SK-N-SH treated with all-trans-retinoic acid at 6 μM for 48 hours (cell line): ENCODE results near the gene ST8SIA1.

Source experiments
- BACH2 ChIP-seq: fragments of 250-450 bp; sonication (Bioruptor Pico); IDR thresholded peaks from 2 replicates; pipeline ENCODE4 v1.9.0; 2021; ENCODE audit warnings: mild to moderate bottlenecking, borderline replicate concordance
- CSDC2 ChIP-seq: fragments of 250-450 bp; sonication (Bioruptor Pico); IDR thresholded peaks from 2 replicates; pipeline ENCODE4 v1.5.0; 2020; ENCODE audit warnings: mild to moderate bottlenecking, moderate library complexity
- GLIS3 ChIP-seq: fragments of 250-450 bp; sonication (Bioruptor Pico); IDR thresholded peaks from 2 replicates; pipeline ENCODE4 v1.5.0; 2020; ENCODE audit warnings: mild to moderate bottlenecking, moderate library complexity
- PPARA ChIP-seq: fragments of 250-450 bp; sonication (Bioruptor Pico); IDR thresholded peaks from 2 replicates; pipeline ENCODE4 v1.5.0; 2020; ENCODE audit warnings: mild to moderate bottlenecking, borderline replicate concordance
- SNAI2 ChIP-seq: fragments of 250-450 bp; sonication (Bioruptor Pico); IDR thresholded peaks from 2 replicates; pipeline ENCODE4 v1.5.0; 2020; ENCODE audit warnings: mild to moderate bottlenecking, moderate library complexity
- TOX ChIP-seq: fragments of 250-450 bp; sonication (Bioruptor Pico); IDR thresholded peaks from 2 replicates; pipeline ENCODE4 v1.8.0; 2021; ENCODE audit warnings: mild to moderate bottlenecking, moderate library complexity, borderline replicate concordance
- ZC3H10 ChIP-seq: fragments of 250-450 bp; sonication (Bioruptor Pico); IDR thresholded peaks from 2 replicates; pipeline ENCODE4 v1.5.1; 2021; ENCODE audit warnings: mild to moderate bottlenecking, moderate library complexity
- ZFP3 ChIP-seq: fragments of 250-450 bp; sonication (Bioruptor Pico); IDR thresholded peaks from 2 replicates; pipeline ENCODE4 v1.5.0; 2020; ENCODE audit warnings: mild to moderate bottlenecking, moderate library complexity
- ZFP30 ChIP-seq: fragments of 450-650 bp; formaldehyde crosslinking; IDR thresholded peaks from 2 replicates; pipeline ENCODE4 v1.5.0; 2022; ENCODE audit warnings: mild to moderate bottlenecking, moderate library complexity
- TF ChIP-seq, protein P1 (sequence below): fragments of 250-450 bp; sonication (Bioruptor Pico); IDR thresholded peaks from 2 replicates; pipeline ENCODE4 v1.5.1; 2020; ENCODE audit warnings: low read depth, mild to moderate bottlenecking, moderate library complexity
- TF ChIP-seq, protein P2 (sequence below): fragments of 250-450 bp; sonication (Bioruptor Pico); IDR thresholded peaks from 2 replicates; pipeline ENCODE4 v1.8.0; 2020; ENCODE audit warnings: mild to moderate bottlenecking, moderate library complexity, borderline replicate concordance

DNA sequence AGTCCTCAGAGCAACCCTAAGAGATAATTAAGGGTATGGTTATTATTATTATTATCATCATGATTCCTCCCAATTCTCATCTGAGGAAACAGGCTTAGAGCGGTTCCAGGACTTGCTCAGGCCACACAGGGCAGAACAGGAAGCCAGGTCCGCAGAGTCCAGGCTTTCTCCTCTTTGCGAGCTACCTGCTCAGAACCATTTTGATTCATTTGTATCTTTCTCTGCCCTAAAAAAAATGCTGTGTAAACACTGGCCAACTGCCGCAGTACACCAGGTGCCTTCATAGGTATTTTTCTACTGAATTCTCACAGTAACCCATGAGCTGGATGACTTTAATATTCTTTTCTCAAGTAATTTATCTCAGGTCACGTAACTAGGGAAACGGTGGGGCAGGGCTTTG, 45.3 kb downstream of the ST8SIA1 start:
- TF ChIP-seq, protein P1, sequence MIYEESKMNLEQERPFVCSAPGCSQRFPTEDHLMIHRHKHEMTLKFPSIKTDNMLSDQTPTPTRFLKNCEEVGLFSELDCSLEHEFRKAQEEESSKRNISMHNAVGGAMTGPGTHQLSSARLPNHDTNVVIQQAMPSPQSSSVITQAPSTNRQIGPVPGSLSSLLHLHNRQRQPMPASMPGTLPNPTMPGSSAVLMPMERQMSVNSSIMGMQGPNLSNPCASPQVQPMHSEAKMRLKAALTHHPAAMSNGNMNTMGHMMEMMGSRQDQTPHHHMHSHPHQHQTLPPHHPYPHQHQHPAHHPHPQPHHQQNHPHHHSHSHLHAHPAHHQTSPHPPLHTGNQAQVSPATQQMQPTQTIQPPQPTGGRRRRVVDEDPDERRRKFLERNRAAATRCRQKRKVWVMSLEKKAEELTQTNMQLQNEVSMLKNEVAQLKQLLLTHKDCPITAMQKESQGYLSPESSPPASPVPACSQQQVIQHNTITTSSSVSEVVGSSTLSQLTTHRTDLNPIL (CRISPR knock-in tag) = no peak
- TF ChIP-seq PPARA (CRISPR knock-in tag) (no peak), ZFP30 (CRISPR knock-in tag) (no peak), TOX (CRISPR knock-in tag) (no peak), ZC3H10 (CRISPR knock-in tag) (no peak), GLIS3 (CRISPR knock-in tag) (no peak), ZFP3 (CRISPR knock-in tag) (no peak), CSDC2 (CRISPR knock-in tag) (no peak), SNAI2 (no peak), BACH2 (CRISPR knock-in tag) (no peak)
- TF ChIP-seq, protein P2, sequence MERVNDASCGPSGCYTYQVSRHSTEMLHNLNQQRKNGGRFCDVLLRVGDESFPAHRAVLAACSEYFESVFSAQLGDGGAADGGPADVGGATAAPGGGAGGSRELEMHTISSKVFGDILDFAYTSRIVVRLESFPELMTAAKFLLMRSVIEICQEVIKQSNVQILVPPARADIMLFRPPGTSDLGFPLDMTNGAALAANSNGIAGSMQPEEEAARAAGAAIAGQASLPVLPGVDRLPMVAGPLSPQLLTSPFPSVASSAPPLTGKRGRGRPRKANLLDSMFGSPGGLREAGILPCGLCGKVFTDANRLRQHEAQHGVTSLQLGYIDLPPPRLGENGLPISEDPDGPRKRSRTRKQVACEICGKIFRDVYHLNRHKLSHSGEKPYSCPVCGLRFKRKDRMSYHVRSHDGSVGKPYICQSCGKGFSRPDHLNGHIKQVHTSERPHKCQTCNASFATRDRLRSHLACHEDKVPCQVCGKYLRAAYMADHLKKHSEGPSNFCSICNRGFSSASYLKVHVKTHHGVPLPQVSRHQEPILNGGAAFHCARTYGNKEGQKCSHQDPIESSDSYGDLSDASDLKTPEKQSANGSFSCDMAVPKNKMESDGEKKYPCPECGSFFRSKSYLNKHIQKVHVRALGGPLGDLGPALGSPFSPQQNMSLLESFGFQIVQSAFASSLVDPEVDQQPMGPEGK (CRISPR knock-in tag) = no peak
